ENCODE results near the gene GRHL1.

DNA sequence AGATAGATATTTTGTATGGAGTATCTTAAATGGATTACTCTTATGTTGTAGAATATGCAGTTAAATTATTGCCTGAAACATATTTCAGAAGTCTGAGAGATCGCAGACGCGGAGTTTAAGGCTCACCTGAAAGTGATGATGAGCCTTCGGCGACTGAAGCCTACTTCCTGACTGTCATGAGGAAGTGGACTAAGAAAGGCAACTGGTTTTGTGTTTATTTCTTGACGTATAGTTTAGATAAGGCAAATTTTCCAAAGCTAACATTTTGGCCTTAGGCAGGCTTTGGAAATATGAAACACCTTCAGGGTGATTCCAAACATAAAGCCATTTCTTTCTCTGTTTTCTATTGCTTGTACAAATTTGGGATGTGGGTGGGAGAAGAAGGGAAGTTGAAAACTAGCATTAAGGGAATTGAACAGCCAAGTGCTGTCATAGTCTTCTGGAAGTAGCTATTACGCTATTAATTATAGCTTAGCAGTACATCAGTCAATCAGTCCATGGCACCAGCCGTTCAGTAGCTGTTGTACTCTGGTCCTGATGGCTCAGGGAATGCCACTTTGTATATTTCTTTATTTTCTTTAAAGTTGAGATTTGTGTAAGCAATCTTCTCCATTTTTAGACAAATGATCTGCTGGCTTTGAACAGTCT lies 1.5 kb downstream of the GRHL1 start:
- TF ChIP-seq, protein P1, sequence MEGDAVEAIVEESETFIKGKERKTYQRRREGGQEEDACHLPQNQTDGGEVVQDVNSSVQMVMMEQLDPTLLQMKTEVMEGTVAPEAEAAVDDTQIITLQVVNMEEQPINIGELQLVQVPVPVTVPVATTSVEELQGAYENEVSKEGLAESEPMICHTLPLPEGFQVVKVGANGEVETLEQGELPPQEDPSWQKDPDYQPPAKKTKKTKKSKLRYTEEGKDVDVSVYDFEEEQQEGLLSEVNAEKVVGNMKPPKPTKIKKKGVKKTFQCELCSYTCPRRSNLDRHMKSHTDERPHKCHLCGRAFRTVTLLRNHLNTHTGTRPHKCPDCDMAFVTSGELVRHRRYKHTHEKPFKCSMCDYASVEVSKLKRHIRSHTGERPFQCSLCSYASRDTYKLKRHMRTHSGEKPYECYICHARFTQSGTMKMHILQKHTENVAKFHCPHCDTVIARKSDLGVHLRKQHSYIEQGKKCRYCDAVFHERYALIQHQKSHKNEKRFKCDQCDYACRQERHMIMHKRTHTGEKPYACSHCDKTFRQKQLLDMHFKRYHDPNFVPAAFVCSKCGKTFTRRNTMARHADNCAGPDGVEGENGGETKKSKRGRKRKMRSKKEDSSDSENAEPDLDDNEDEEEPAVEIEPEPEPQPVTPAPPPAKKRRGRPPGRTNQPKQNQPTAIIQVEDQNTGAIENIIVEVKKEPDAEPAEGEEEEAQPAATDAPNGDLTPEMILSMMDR (IDR thresholded peaks at IDR 0.05): no peak
- no peak for TF ChIP-seq POLR2AphosphoS5 (IDR thresholded peaks at IDR 0.05; ENCODE audit: low read depth, low read length)
- TF ChIP-seq, protein P2, sequence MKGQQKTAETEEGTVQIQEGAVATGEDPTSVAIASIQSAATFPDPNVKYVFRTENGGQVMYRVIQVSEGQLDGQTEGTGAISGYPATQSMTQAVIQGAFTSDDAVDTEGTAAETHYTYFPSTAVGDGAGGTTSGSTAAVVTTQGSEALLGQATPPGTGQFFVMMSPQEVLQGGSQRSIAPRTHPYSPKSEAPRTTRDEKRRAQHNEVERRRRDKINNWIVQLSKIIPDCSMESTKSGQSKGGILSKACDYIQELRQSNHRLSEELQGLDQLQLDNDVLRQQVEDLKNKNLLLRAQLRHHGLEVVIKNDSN (IDR thresholded peaks at IDR 0.05; ENCODE audit: borderline replicate concordance, low read depth): no peak
- TF ChIP-seq EP300 (IDR thresholded peaks at IDR 0.05; ENCODE audit: borderline replicate concordance in 1 of 2, low read depth in 1 of 2, low read length in 1 of 2): no peak
- no peak for TF ChIP-seq CHD2 (IDR thresholded peaks at IDR 0.05; ENCODE audit: low read length, partially characterized antibody)

Data from SK-N-SH (cell line).